ENCODE results near the gene TMEM218.

- TF ChIP-seq CTCF (IDR thresholded peaks at IDR 0.05; ENCODE audit: borderline replicate concordance, extremely low read depth, low read length, poor library complexity, severe bottlenecking) (no peak), EZH2 (IDR thresholded peaks at IDR 0.05; ENCODE audit: borderline replicate concordance, low read depth, low read length, severe bottlenecking) (no peak)
Observed at GRCh38 chr11:125079878-125080530, 31.4 kb downstream of the TMEM218 start.
